ENCODE data around the gene NCBP1.
A peak's percentile ranks its signal among the peaks of the same experiment; 100 is the strongest.
"Not testable (repeated sequence)": the region's sequence is repeated elsewhere in the genome, so short reads cannot be mapped to it uniquely, and the experiment has no call there.

The NCBP1 gene

DNA sequence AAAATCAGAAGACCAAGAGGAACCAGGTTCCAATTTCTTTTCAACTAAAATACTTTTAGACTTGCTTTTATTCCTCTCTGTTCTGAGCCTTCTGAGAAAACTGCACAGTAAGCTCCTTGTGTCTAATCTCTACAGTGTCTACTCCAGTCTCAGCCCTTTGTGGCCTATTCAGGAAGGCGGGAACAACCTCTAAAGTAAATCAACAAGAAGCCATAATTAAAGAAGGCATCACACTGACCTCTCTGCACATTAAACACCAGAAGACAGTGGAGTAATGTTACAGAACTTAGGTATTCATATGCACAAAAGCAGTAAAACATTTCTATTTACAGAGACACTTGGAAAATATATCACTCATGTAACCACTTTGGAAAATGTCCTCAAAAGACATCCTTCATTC is 48.6 kb downstream of the NCBP1 start:
- DNase-seq: no peak

DNA sequence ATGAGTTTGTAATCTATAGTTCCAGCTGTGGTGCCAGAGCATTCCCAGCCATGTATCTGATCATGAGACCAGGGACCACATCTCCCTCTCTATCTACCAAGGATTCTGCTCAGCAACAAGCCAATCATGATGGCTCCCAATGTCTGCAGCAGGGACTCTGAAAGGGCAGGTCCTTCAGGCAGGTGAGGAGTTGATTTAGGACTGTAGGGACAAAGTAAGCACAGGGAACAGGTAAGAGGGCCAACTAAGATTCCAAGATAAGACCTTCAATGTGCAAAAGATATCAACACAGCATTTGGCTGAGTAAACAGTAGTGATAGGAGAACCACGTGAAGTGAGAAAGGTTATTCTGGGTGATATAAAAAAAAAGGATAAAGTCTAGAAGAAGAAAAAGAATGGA is 55.0 kb downstream of the NCBP1 start:
- DNase-seq: no peak

DNA sequence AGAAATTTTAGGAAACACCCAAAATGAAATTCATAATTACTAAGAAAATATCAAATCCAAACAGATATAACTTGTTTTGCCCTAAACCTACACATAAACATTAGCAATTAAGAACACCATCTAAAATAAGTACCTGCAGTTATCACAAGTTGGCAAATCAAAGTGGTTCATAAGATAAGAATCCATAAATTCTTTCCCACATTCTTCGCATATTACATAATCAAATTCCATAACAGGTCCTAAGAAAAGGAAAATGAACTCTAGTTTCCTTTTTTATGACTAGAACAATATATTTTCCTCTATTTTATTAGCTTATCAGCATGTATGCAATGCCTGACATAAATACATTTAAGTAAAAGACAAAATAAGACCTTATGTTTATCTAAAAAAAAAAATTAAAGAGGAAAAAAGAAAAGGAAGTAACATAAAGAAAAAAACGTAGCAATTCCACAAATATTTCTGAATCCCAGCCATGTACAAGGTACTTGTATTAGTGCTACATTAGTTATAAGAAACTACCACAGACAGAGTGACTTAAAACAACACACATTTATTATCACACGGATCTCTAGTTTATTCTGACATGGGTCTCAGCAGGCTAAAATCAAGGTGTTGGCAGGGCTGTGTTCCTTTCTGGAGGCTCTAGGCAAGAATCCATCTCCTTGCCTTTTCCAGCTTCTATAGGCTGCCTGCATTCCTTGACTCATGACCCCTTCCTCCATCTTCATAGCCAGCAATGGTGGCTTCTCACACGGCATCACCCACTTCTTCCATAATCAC is 56.0 kb downstream of the NCBP1 start:
- no peak for DNase-seq

DNA sequence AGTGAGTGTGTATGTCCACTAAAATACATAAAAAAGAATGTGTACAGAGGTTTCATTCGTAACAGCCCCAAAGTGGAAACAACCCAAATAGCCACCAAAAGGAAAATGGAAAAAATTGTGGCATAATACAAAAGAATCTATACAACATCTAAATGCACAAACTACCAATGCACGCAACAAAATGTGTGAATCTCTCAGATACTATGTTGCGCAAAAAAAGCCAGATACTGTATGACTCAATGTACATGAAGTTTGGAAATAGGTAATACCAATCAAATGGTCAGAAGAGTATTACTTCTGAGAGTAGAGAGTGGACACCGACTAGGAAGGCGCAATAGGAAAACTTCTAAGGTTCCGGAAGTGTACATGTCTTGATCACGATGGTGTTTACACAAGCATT is 61.1 kb downstream of the NCBP1 start:
- no peak for DNase-seq

DNA sequence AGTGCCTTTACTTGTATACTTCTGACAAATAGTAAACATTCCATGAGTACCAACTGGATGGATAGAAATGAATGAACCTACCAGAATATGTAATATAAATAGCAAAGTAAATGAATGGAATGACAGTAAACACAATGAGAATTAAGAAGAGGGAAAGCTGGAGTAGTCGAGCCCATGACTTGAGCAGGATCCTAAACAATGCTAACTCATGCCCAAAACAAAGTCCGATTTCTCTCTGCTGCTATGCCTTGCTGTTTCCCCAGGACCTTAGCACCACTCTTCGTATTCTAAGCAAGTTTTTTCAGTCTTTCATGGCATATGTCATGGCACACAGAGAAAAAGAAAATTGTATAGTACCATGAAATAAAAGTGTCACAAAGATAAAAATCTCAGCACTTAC is 61.8 kb downstream of the NCBP1 start:
- no peak for DNase-seq

DNA sequence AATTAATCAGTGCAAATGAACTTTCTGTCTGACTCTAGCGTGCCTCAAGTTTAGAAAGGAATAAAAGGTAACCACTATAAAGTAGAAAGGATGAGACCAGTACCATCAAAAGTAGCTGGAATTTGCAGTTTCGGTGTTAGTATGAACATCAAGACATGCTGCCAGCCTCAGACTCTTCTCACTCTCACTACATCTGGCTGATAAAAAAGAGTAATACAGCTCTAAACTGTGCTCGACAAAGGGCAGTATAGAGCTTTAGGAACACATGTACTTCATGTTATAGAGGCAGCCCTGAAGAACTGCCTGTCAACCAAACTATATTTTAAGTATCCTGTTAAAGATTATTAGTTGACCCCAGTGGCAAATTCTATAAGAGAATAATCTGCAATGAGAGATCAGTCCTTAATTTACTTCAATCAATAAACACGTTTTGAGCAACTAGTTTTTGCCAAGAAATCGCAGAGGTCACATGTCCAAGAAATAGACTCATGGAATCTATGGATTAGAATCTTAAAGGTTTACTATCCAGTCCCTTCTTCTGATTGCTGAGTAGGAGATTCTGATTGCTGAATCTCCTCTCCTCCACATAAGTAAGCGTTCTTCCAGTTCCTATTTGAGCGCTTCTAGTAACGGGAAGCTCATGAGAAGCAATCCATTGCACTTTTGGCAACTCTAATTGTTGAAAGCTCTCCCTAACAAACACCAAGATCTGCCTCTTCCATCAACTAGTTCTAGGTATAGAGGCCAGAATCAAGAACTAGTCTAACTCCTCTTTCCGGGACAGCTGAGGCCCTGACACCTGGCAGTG is 62.6 kb downstream of the NCBP1 start:
- no peak for DNase-seq

DNA sequence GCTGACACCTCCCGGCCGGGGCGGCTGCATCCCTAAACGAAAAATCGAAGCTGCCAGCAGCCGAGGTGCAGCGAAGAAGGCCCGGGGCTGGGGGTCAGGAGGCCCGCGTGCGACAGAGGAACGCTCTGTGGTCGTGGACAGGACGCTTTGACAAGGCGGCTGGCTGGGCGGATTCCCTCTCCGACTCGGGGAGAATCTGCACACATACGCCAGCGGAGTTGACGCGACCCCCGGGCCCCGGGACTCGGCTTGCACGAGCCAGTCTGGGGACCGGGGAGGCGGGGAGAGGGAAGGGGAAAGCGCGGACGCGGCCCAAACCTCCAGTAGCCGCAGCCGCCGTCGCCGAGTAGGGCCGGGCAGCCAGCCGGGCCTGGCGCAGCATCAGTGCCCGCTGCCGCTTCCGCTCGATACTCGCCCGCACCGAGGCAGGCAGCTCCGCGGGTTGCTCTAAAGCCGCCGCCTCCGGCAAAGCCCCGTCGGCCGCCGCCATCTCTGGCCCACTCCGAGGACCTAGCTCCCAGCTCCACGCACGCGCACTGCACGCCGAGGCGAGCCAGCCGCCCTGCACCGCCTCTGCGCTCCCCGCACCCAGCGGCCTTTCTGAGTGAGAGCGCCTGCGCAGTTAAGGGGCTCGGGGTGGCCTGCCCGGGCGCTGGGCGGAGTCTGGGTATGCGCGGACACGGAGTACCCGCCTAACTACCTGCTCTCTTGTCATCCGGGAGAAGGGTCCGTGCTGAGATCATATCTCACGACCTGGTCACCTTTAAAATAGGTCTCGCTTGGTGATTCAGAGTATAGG is 63.4 kb downstream of the NCBP1 start, which contains the start of gene XPA:
Gene XPA, minus strand, starts transcription at position 538 of the 799 bp plus-strand sequence. Its CDS starts 48 bp downstream, at position 490.
- peak; percentile 93 for DNase-seq

DNA sequence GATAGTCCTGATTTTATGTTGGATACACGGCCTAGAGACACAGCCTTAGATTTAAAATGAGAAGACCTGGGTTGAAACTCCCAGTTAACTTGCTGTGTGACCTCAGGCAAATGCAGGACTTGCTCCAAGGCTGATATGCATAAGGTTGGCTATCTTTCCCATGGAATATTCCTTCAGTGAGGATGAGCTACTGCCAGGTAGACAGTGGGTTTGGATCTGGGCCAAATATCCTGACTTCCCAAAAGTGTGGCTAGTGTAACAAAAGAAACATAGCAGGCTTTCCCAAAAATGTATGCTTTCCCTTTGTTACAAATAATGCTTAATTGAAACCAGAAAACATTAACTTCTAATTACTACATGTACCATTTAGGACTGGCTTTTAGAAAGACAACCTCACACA is 64.2 kb downstream of the NCBP1 start:
- DNase-seq: no peak

DNA sequence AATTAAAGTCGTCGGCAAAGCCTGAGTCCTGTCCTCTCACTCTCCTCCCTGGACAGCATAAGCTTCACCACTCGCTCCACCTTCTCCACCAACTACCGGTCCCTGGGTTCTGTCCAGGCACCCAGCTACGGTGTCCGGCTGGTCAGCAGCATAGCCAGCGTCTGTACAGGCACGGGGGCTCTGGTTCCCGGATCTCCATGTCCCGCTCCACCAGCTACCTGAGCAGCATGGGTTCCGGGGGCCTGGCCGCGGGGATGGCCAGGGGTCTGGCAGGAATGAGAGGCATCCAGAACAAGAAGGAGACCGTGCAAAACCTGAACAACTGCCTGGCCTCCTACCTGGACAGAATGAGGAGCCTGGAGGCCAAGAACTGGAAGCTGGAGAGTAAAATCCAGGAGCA is 65.2 kb downstream of the NCBP1 start:
- DNase-seq: no peak

DNA sequence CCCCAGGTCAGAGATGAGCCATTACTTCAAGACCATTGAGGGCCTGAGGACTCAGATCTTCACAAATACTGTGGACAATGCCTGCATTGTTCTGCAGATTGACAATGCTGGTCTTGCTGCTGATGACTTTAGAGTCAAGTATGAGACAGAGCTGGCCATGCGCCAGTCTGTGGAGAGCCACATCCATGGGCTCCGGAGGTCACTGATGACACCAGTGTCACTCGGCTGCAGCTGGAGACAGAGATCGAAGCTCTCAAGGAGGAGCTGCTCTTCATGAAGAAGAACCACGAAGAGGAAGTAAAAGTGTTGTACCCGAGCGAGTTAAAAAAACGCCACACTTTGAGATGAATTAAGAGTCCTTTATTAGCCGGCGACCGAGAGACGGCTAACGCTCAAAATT is 65.7 kb downstream of the NCBP1 start:
- DNase-seq: not testable (repeated sequence)

DNA sequence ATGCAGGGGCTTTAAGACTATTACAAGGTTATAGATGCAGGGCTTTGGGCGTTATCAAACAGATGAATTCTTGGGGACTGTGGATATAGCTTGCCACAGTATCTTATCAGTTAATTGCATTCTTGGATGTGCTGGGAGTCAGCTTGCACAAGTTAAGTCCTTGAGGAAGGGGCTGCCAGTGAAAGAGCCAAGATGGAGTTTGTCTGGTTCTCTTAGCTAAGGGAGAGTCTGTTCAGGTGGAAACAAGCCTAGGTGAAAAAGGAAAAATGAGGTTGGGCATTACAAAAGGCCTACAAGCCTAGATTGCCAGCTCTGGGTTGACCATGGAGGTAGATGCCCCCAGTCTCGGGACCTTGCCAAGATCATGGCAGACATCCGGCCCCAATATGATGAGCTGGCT is 66.2 kb downstream of the NCBP1 start:
- DNase-seq: not testable (repeated sequence)

DNA sequence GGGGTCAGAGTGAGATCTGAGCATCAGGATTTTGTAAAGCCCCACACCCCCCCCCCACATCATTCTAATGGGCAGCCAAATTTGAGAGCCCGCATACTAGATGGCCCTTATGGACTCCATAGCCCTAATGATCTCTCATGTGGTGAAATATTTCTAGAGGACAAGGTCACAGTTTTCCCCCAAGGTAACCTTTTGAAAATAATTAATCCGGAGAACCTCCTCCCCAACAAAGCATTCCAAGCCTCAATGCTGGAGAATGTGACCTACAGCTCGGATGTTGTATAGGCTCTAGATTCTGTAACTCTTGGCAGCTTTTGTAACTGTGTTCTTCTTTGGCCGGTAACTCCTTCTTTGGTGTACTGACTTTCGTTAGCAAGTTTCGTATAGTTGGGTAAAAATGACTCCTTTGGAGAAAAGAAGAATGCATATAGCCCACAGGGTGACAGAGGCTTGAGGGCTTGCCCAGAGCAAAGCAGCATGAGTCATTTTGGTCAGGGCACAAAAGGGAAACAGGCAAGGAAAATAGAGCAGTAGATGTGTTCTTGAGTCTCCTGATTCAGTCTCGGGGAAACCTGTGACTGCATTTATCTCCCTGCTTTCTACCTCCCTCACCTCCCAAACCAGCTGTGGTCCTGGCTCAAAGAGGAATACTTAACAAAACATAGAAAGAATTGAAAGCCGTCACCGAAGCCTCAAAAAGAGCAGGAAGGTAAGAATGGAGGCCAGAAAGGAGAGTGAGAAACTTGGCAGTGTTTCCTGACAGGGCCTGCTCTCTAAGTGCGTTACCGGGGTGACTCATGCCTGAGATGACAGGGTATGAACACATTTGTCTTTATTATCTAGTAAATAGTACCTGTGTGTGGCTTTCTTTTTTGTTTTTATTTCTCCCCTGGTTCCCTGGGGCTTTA is 70.1 kb downstream of the NCBP1 start:
- DNase-seq: peak; percentile 14

DNA sequence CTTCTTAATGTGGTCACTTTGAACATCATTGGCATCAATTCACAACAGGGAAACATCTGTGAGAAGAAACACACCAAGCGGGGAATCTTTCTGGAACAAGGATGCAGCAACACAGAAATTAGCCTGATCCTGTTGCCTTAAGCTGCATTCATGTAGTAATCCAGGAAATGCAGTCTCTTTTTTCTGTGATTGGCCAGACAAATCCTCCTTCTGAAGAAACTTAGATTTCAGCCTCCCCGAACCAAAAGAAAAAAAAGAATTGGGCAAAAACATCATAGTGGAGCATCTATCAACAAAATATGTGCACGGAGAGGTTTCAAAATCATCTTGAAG is 70.7 kb downstream of the NCBP1 start:
- no peak for DNase-seq

DNA sequence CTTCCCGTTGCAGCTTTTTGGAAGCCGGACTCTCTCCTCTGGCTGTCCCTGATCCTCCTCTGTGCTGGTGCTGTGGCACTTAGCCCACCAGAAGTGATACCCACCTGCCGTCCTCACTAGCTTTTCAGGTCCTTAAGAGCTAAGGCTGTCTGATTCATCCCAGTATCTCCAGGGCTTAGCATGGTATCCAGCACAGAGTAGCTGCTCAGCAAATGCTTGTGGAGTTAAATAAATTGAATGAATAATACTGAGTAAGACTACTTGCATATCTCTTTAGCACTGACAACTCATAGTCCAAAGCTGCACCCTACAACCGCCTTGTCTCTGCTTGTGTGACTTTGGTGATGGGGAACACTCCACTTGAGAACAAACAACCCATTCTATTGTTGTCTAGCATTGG is 71.2 kb downstream of the NCBP1 start:
- no peak for DNase-seq

DNA sequence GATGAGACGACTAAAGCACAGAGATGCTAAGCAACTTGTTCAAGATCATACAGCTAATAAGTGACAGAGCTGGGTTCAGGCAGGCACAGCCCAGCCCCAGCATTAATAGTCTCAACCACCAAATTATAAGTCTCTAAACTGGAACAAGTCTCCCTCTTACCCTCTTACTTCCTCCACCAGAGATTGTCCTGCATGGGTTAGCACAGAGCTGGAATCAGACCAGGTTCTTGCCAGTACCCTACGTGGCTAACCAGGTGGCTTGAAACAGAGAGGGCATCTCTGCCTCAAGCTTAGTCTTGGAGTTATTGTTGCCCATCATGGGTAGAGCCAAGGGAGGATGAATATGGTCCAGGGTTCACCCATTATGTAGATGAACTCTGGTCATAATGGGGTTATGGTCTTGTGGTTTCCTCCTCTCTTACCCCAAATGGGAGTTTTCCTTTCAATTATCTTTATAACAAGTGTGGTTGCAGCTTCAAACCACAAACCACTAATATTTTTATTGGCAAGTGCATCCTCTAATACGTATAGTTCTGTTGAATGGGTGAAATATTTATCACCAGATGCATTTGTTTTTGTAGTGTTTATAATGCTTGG is 71.8 kb downstream of the NCBP1 start:
- no peak for DNase-seq

DNA sequence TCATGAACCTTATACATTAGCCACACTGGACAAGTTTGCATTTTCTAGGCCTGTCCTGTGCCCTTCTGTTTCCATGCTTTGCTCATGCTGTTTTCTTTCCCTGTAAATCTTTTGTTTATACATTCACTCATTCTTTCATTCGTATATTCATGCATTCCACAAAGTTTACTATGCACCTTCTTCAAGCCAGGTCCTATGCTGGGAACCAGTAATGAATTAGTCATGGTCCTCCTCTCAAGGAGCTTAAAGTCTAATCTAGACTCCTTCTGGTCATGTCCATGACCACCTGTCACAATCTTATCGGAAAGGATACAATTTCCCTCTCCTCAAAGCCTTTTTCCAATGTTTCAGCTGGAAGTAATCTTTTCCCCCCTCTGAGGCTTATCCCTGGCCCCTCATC is 72.6 kb downstream of the NCBP1 start:
- no peak for DNase-seq

DNA sequence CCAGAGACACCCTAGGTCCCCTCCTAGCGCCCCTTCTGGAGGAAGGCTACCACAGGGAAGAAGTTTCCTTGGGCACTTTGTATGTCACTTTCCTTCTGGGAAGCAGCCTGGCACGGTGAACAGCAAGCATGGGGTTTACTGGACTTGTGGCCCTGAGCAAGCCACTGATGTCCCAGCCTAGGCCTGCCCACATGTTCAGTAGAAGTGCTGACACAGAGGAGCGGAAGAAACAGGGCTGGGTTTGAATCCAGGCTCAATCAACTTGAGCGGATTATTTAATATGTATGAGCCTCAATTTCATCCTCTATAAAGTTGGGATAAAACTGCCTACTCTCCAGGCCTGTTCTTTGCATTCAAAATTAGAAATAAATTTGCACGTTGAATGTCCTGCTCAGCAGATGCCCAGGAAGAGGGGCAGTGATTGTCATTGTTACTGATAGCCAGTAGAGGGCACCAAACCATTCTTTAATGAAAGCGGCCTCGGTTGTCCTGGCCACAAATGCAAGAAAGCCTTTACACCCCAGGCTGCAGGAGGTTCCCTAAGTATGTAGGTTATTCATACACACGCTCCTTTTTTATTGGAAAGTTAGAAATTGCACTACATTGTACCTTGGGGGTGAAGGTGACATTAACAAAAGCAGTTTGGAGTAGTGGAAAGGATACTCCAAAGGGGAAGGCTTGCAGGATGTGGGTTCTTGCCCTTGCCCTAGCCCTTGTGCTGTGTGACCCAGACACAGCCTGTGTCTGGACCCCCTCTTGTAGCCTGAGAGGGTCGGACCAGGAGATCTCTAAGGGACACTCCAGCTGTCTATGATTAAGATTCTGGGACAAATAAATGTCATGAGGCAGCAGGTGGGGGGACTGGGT is 77.0 kb downstream of the NCBP1 start:
- peak; percentile 57 for DNase-seq

DNA sequence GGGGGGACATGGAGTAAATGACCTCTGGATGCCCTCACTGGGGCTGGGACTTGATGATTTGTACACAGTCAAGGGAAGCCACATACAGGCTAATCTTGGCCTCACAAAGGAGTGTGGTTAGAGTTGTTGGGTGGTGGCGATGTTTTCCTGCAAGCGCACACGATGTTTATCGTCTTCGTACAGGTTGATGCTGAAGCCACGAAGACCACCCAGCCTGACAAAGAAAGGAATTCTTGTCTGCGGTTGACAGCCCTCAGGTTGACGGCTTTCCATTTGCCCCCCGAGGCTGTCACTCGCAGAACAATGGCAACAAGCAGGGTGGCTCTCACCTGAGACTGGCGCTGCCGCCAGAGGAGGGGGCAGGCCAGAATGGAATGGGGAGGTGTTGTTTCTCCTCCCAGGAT is 77.6 kb downstream of the NCBP1 start:
- no peak for DNase-seq

DNA sequence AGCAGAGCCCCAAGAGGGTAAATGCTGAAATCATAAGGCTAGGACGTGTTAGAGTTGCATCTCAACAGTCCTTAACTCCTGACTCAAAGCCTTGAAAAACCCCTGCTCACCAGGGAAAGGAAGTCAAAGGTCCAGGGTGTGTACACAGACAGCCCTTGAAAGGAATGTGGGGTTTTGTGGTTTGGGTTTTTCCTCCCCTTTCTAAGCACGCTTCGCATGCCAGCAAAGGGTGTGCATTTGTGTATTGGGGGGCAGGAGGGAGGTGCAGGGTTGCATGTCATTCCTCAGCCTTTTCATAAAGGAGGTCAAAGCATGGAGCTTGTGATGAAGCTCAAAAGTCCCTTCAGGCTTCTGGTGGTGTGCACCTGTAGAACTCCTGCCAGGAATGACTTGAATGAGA is 80.8 kb downstream of the NCBP1 start:
- DNase-seq: no peak

DNA sequence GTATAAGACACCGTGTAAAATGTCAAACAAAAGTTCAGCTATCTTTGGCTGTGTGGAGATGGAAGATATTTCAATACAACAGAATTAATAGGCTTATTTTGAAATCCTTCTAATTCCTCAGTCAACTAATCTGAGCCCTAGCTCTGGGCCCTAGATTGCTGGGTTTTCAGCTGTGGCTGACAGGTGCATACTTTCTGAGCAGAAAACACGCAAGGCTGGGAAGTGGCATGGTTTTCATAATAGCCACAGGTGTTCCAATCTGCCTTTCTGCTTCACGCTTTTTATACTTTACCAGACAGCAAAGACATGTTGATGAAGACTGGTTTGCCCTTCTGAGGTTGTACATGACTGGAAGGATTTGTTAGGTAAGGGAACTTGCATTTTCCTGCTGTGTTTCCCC is 84.2 kb downstream of the NCBP1 start:
- no peak for DNase-seq

DNA sequence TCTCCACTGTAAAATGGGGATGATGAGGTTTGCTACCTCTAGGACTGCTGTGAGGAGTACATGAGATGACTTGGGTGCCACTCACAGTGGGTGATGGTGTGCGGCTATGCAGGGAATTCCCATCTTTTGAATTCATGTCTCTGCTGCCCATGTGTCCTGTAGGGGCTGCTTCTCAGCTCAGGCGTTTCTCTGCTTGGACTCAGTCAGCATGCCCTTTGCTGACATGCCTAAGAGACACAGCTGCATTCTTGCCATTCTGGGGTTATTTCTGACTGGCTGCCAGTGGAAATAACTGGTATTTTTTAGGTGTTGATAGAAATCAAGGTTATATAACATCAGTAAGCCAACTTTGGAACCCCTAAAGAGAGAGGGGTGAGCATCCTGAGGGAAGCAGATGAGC is 87.8 kb downstream of the NCBP1 start:
- no peak for DNase-seq

Data from NCI-H146 (cell line).